ENCODE results near the gene SNAPIN.

GRCh38 chr1:153623101-153623500 lies 35.4 kb upstream of the SNAPIN start:
- TF ChIP-seq POLR2H (tag; IDR thresholded peaks at IDR 0.05; ENCODE audit: low read depth) (no peak), REST (IDR thresholded peaks at IDR 0.05; ENCODE audit: borderline replicate concordance) (no peak), REST (CRISPR knock-in tag; IDR thresholded peaks at IDR 0.05; ENCODE audit: low read depth) (no peak), HNRNPLL (IDR thresholded peaks at IDR 0.05; ENCODE audit: low read depth, low read length, poor library complexity, severe bottlenecking) (no peak), PHF8 (IDR thresholded peaks at IDR 0.05; ENCODE audit: borderline replicate concordance, low read length) (no peak), HNRNPK (IDR thresholded peaks at IDR 0.05; ENCODE audit: low read depth, low read length, poor library complexity, severe bottlenecking) (no peak), PREB (CRISPR knock-in tag; IDR thresholded peaks at IDR 0.05) (no peak), PYGO2 (tag; IDR thresholded peaks at IDR 0.05) (no peak), POLR2A (conservative IDR thresholded peaks at IDR 0.05) (no peak), ELF1 (tag; IDR thresholded peaks at IDR 0.05) (no peak)

Data from K562 (cell line).